HG02571 (cell line): ENCODE results near the gene PCSK7.
"Not testable (repeated sequence)": the region's sequence is repeated elsewhere in the genome, so short reads cannot be mapped to it uniquely, and the experiment has no call there.

Experiments
- ATAC-seq: cut with Tn5 transposase; IDR thresholded peaks from one replicate; pipeline ENCODE4 v1.9.1; 2021; ENCODE audit warnings: mild to moderate bottlenecking, moderate library complexity; ENCODE audit not compliant: unreplicated experiment

The PCSK7 gene

GRCh38 chr11:117186431-117186761, 45.5 kb downstream of the PCSK7 start:
- ATAC-seq, result no peak

DNA sequence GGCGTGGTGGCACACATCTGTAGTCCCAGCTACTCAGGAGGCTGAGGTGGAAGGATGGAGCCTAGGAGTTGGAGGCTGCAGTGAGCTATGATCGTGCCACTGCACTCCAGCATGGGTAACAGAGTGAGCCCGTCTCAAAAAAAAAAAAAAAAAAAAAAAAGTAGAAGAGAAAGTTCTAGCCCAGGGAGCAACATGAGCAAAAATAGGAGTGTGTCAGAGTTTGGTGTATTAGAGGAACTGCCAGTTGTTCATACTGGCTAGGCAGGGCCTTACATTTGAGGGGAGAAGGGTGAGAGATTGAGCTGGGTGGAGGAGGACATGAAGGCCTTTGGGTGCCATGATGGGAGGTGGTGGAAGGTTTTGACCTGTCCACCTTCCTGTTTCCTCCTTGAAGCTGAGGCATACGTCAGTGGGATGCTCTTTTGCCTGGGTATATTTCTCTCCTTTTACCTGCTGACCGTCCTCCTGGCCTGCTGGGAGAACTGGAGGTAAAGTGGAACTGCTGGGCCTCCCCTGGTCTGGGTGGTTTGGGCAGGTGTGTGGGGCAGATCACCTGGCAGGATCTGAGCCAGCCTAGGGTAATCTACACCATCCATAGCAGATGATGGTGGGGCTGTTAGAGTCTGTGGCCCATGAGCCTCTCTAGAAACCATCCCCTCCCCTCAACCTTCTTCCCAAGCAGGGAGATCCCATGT, 46.0 kb downstream of the PCSK7 start:
- ATAC-seq, result no peak

- ATAC-seq, result no peak
These were observed 48.0 kb downstream of the PCSK7 start for GRCh38 chr11:117183724-117184349.

DNA sequence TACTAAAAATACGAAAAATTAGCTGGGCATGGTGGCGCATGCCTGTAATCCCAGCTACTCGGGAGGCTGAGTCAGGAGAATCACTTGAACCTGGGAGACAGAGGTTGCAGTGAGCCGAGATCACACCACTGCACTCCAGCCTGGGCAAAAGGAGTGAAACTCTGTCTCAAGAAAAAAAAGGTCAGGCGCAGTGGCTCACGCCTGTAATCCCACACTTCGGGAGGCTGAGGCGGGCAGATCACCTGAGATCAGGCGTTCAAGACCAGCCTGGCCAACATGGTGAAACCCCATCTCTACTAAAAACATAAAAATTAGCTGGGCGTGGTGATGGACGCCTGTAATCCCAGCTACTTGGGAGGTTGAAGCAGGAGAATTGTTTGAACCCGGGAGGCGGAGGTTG, 48.7 kb downstream of the PCSK7 start:
- not testable (repeated sequence) for ATAC-seq

GRCh38 chr11:117182551-117182935, 49.3 kb downstream of the PCSK7 start:
- no peak for ATAC-seq

GRCh38 chr11:117181586-117182550, 50.0 kb downstream of the PCSK7 start:
- no peak for ATAC-seq

DNA sequence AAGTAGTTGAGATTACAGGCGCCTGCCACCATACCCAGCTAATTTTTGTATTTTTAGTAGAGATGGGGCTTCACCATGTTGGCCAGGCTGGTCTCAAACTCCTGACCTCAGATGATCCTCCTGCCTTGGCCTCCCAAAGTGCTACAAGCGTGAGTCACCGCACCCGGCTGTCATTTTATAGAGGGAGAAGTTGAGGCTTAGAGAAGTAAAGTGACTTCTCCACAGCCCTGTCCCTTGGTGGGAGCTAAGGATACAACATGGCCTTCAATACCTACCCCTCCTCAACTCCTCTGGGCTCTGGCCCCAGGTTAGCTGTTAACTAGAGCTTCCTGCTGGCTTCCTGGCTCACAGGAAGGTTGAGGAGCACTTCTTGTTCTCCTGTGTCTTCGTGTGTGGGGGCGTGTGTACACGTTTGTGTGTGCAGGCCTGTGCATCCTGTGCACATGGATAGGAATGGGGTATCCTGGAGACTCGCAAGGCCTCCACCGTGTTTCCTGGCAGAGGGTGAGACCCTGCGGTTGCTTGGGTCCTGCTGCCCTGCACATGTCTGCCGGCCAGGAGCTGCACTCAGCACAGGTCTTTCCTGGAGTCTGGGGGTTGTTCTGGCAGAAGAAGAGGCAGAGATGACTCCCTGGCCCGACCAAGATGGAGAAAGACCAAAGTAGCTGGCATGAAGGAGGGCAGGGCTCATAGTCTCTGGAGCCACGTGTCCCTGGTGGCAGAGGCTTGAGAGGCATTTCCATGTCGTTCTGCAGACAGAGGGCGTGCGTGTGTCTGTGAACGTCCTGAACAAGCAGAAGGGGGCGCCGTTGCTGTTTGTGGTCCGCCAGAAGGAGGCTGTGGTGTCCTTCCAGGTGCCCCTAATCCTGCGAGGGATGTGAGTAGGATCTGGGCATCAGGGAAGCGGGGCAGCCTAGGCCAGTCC, 51.0 kb downstream of the PCSK7 start:
- ATAC-seq, result no peak

DNA sequence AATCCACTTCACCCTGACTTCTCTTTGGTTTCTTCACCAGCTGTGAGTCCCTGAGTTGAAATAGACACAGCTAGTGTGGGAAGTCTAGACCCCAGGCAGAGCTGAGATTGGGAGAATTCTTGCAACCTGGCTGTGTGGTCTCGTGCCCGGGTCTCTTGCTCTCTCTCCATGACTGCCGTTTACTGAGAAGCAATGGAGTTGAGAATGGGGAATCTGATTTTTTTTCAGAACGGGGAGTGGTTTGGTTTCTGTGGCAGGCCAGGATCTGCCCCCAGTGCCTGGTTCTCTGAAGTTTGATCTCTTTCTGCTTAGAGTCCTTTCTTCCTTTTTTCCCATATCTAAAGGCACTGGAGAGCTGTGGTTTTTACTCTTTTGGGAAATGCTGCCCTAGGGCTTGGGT, 51.9 kb downstream of the PCSK7 start:
- no peak for ATAC-seq

DNA sequence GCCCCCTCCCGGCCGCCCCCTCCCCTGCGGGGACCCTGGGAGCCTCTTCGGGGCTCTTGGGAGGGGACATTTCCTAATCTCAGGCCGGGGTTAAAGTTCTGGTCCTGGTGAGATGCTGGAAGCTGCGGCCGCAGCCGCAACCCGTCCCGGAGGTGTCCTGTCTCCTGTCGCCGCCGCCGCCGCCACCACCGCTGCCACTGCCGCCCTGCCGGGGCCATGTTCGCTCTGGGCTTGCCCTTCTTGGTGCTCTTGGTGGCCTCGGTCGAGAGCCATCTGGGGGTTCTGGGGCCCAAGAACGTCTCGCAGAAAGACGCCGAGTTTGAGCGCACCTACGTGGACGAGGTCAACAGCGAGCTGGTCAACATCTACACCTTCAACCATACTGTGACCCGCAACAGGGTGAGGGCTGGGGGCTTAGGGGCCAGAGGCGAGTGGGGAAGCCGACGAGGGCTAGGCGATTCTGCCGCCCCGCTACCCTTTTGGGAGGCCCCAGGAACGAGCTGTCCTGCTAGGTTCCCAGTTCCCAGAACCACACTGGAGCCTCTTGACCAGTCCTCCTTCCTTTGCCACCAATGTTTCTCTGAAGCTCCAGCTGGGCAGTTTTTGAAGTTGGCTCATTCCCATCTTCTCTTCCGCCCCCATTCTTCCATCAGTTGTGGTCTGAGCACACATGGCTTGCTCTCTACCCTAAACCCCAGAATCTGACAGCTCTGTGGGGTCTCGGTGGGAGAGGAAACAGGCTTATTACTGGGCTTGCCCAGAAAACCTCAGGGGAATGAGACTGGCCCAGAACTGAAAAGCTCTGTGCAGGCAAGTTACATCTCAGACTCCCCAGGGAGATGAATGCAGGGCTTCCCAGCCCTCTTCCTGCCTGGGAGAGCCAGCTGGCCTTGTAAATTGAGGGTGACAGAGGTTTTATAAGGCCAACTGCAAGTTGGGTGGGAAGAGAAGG, 52.5 kb downstream of the PCSK7 start:
- peak; percentile 38 for ATAC-seq

GRCh38 chr11:117178210-117179034, 53.5 kb downstream of the PCSK7 start, which contains the start of gene SIDT2:
Gene SIDT2 (plus strand): TSS chr11:117178743. CDS start chr11:117179264, 521 bp downstream.
- peak; percentile 85 for ATAC-seq

GRCh38 chr11:117177534-117178209, 54.2 kb downstream of the PCSK7 start:
- ATAC-seq, result no peak

- no peak for ATAC-seq
These were observed 55.7 kb downstream of the PCSK7 start for GRCh38 chr11:117176186-117176585.

DNA sequence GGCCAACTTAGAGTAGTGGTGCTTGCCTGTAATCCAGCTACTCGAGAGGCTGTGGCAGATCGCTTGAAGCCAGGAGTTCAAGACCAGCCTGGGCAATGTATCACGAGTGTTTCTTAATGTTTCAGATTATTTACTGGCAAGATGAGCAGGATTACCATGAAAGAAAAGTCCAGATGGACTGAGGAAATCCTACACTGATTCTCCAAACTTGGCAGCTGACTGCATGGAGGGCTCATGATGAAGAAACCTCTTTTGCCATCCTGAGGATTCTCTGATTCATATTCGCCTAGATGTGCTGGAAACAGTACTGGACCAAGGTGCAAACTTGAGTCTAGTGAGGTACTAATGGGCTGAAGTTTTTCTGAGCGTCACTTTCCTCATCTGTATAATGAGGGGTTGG, 56.1 kb downstream of the PCSK7 start:
- no peak for ATAC-seq

DNA sequence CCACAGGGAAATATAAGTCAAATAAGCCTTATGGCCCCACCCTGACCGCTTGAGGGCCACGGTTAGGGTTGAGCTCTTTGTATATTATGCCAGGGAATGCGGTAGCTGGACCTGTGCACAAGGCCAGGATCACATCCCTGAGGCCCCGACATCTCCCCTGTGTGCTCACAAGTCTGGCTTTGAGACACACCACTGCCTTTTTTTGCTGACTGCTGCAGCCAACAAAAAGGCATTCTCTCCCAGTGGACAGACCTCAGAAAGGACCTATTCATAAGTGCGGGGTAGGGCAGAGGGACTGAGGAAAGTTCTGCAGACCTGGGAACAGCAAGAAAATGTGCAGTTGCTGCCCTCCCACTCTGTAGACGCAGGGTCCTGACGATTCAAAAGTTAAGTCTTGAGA, 56.8 kb downstream of the PCSK7 start:
- no peak for ATAC-seq

- no peak for ATAC-seq
These were observed 59.0 kb downstream of the PCSK7 start for GRCh38 chr11:117172724-117173421.

DNA sequence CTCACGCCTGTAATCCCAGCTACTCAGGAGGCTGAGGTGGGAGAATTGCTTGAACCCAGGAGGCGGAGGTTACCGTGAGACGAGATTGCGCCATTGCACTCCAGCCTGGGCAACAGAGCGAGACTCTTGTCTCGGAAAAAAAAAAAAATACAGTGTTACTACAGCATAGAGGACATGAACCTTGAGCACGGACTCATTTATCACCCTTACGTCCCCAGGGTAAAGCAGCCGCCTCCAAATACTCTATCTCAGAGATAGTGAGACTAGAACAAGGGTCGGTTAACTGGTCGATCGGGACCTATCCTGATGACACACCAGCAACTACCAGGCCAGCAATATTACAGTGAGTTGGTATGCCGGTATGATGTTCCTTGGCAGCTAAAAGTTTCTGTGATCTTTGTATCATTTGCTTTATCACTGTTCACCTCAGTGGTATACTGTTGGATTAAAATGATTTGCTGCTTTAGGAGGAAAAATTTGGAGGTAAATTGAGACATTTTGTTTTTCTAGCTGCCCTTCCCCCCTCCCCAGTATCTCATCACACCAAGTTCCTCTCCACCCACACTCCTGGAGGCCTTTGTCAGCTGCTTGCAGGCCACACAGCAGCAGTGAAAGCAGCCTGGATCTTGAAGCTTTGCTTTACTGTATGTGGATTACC, 60.3 kb downstream of the PCSK7 start:
- ATAC-seq, result no peak

DNA sequence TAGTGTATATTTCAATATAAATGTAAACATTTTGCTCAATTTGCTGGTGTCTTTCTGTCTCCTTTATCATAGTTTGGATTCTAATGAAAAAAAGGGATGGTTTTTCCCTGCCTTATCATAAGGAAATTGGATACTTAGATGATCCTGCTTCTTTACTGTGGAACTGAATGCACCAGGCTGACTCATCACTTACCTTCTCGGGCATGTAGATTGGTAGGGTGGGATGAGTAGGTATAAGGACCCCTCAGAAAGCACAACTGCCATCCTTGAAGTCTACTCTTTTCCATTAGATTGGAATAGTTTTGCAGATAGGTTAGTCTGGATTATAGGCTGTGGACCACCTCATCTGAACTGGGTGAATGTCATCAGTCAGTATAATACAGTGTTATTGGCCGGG, 60.9 kb downstream of the PCSK7 start:
- no peak for ATAC-seq
